Superior temporal gyrus (tissue), 1 donor: ENCODE results near the gene ARTN.

ENCODE experiments used
- DNase-seq: peaks from one replicate; pipeline ENCODE4 v3.0.0-alpha.2; 2016; ENCODE audit errors: extremely low spot score

Gene ARTN

GRCh38 chr1:43985984-43986595, 52.5 kb downstream of the ARTN start:
- DNase-seq = no peak

GRCh38 chr1:43986712-43987111, 53.1 kb downstream of the ARTN start:
- no peak for DNase-seq
